SIG-M5 treated with dmso at 0.1 percent for 504 hours (cell line): ENCODE measurements around the gene ARHGEF28.

Source experiments
- DNase-seq: peaks from one replicate; lab custom pipeline; 2025; ENCODE audit not compliant: unreplicated experiment; lab: John Stamatoyannopoulos, UW

The ARHGEF28 gene

GRCh38 chr5:73814233-73814846 lies 188.3 kb downstream of the ARHGEF28 start:
- no peak for DNase-seq

- no peak for DNase-seq
Observed at GRCh38 chr5:73815631-73816030, 189.6 kb downstream of the ARHGEF28 start.

- no peak for DNase-seq
Observed at GRCh38 chr5:73816656-73817420, 190.8 kb downstream of the ARHGEF28 start.

GRCh38 chr5:73818357-73818756 lies 192.4 kb downstream of the ARHGEF28 start:
- DNase-seq, result no peak

- DNase-seq, result no peak
Observed at GRCh38 chr5:73820326-73820725, 194.3 kb downstream of the ARHGEF28 start.

GRCh38 chr5:73821003-73821402 lies 195.0 kb downstream of the ARHGEF28 start:
- DNase-seq, result no peak

GRCh38 chr5:73822278-73822988 lies 196.4 kb downstream of the ARHGEF28 start:
- DNase-seq, result no peak

GRCh38 chr5:73822989-73823339 lies 197.0 kb downstream of the ARHGEF28 start:
- DNase-seq, result no peak

GRCh38 chr5:73823508-73823925 lies 197.5 kb downstream of the ARHGEF28 start:
- no peak for DNase-seq

GRCh38 chr5:73825199-73825598 lies 199.2 kb downstream of the ARHGEF28 start:
- DNase-seq, result no peak

GRCh38 chr5:73825736-73826135 lies 199.7 kb downstream of the ARHGEF28 start:
- DNase-seq, result no peak

GRCh38 chr5:73826301-73827105 lies 200.5 kb downstream of the ARHGEF28 start:
- no peak for DNase-seq

- DNase-seq, result no peak
Observed at GRCh38 chr5:73827106-73827450, 201.1 kb downstream of the ARHGEF28 start.

GRCh38 chr5:73828465-73828864 lies 202.5 kb downstream of the ARHGEF28 start:
- no peak for DNase-seq

GRCh38 chr5:73830646-73831045 lies 204.7 kb downstream of the ARHGEF28 start:
- DNase-seq, result no peak

- DNase-seq, result no peak
Observed at GRCh38 chr5:73831066-73831465, 205.1 kb downstream of the ARHGEF28 start.

- no peak for DNase-seq
Observed at GRCh38 chr5:73834693-73835092, 208.7 kb downstream of the ARHGEF28 start.

GRCh38 chr5:73835726-73836125 lies 209.7 kb downstream of the ARHGEF28 start:
- no peak for DNase-seq

GRCh38 chr5:73836607-73837006 lies 210.6 kb downstream of the ARHGEF28 start:
- no peak for DNase-seq

- no peak for DNase-seq
Observed at GRCh38 chr5:73838901-73839300, 212.9 kb downstream of the ARHGEF28 start.

- DNase-seq, result no peak
Observed at GRCh38 chr5:73841641-73842040, 215.6 kb downstream of the ARHGEF28 start.
